ENCODE measurements around the gene VRTN.
"Not testable (repeated sequence)": the region's sequence is repeated elsewhere in the genome, so short reads cannot be mapped to it uniquely, and the experiment has no call there.

The VRTN gene

GRCh38 chr14:74348241-74348734 lies at the start of gene VRTN:
Gene VRTN (plus strand): TSS chr14:74348471. CDS start chr14:74356784, 8,313 bp downstream.
- DNase-seq, result no peak

GRCh38 chr14:74299061-74299545 lies 49.2 kb upstream of the VRTN start:
- DNase-seq, result no peak

- no peak for DNase-seq
Observed at GRCh38 chr14:74301594-74302151, 46.6 kb upstream of the VRTN start.

- peak; percentile 46 for DNase-seq
Observed at GRCh38 chr14:74302152-74302628, 46.1 kb upstream of the VRTN start.

GRCh38 chr14:74302634-74303569 lies 45.4 kb upstream of the VRTN start, which contains the start of gene ABCD4:
Gene ABCD4 (minus strand): TSS chr14:74302934. CDS start chr14:74302912, 22 bp downstream.
- DNase-seq, result peak; percentile 91

- no peak for DNase-seq
Observed at GRCh38 chr14:74308695-74309094, 39.6 kb upstream of the VRTN start.

- no peak for DNase-seq
Observed at GRCh38 chr14:74309125-74310022, 38.9 kb upstream of the VRTN start.

- no peak for DNase-seq
Observed at GRCh38 chr14:74312161-74312560, 36.1 kb upstream of the VRTN start.

- no peak for DNase-seq
Observed at GRCh38 chr14:74313601-74314000, 34.7 kb upstream of the VRTN start.

GRCh38 chr14:74314576-74314975 lies 33.7 kb upstream of the VRTN start:
- DNase-seq, result no peak

GRCh38 chr14:74324931-74325361 lies 23.3 kb upstream of the VRTN start:
- DNase-seq, result peak; percentile 40

- DNase-seq, result no peak
Observed at GRCh38 chr14:74325446-74325845, 22.8 kb upstream of the VRTN start.

GRCh38 chr14:74326369-74327152 lies 21.7 kb upstream of the VRTN start:
- DNase-seq, result no peak

- not testable (repeated sequence) for DNase-seq
Observed at GRCh38 chr14:74329950-74330552, 18.2 kb upstream of the VRTN start.

- DNase-seq, result peak; percentile 89
Observed at GRCh38 chr14:74333909-74334308, 14.4 kb upstream of the VRTN start.

GRCh38 chr14:74346341-74346740 lies 1.9 kb upstream of the VRTN start:
- DNase-seq, result no peak

- no peak for DNase-seq
Observed at GRCh38 chr14:74347097-74347794, 1.0 kb upstream of the VRTN start.

GRCh38 chr14:74347795-74348100 lies 523 bp upstream of the VRTN start:
- DNase-seq, result no peak

- no peak for DNase-seq
Observed at GRCh38 chr14:74348735-74349463, 628 bp downstream of the VRTN start.

- DNase-seq, result no peak
Observed at GRCh38 chr14:74349757-74350156, 1.5 kb downstream of the VRTN start.
